OCI-M1 (cell line): Measurements from ENCODE around the gene MRPL4.

Experiments used
- DNase-seq: peaks from one replicate; lab custom pipeline; 2025; lab: John Stamatoyannopoulos, UW

MRPL4 gene

GRCh38 chr19:10289167-10289835 is 37.3 kb downstream of the MRPL4 start:
- peak; percentile 100 for DNase-seq

DNA sequence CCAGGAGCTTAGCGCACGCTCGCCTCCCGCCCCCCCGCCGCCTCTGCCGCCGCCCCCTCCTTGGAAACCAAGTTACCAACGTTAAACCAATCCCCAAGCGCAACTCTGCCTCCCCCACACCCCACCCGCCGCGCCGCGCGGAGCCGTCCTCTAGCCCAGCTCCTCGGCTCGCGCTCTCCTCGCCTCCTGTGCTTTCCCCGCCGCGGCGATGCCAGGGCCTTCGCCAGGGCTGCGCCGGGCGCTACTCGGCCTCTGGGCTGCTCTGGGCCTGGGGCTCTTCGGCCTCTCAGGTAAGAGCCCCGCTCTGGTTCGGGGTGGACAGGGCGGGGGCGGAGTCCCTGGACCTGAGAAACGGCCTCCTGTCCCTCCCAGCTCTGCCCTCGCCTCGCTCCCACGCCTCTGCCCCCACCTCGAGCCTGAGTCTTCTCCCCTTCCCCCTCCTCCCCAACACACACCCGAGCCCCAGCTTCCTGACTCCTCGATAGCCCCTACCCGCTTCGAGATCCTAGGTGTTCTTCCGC is 37.9 kb downstream of the MRPL4 start, which contains the start of gene ICAM5:
ICAM5 (plus strand) TSS at position 117 of the 521 bp plus-strand sequence; CDS start at position 209, 92 bp downstream.
- DNase-seq, result peak; percentile 97

GRCh38 chr19:10290357-10290875 is 38.4 kb downstream of the MRPL4 start:
- peak; percentile 92 for DNase-seq

GRCh38 chr19:10290876-10291553 is 39.0 kb downstream of the MRPL4 start:
- peak; percentile 97 for DNase-seq

DNA sequence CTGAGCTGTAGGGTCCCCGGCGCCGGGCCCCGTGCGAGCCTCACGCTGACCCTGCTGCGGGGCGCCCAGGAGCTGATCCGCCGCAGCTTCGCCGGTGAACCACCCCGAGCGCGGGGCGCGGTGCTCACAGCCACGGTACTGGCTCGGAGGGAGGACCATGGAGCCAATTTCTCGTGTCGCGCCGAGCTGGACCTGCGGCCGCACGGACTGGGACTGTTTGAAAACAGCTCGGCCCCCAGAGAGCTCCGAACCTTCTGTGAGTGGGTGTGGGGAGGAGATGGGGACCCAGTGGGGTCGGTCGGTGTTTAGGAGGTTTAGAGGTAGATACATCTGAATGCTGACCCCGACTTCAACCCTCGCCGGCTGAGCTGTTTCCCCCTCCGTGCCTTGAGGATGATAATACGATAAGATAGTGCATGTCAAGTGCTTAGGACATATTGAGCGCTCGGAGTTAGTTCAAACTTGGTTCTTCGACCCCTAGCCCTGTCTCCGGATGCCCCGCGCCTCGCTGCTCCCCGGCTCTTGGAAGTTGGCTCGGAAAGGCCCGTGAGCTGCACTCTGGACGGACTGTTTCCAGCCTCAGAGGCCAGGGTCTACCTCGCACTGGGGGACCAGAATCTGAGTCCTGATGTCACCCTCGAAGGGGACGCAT is 39.7 kb downstream of the MRPL4 start:
- peak; percentile 83 for DNase-seq

GRCh38 chr19:10292206-10292788 is 40.3 kb downstream of the MRPL4 start:
- peak; percentile 92 for DNase-seq

DNA sequence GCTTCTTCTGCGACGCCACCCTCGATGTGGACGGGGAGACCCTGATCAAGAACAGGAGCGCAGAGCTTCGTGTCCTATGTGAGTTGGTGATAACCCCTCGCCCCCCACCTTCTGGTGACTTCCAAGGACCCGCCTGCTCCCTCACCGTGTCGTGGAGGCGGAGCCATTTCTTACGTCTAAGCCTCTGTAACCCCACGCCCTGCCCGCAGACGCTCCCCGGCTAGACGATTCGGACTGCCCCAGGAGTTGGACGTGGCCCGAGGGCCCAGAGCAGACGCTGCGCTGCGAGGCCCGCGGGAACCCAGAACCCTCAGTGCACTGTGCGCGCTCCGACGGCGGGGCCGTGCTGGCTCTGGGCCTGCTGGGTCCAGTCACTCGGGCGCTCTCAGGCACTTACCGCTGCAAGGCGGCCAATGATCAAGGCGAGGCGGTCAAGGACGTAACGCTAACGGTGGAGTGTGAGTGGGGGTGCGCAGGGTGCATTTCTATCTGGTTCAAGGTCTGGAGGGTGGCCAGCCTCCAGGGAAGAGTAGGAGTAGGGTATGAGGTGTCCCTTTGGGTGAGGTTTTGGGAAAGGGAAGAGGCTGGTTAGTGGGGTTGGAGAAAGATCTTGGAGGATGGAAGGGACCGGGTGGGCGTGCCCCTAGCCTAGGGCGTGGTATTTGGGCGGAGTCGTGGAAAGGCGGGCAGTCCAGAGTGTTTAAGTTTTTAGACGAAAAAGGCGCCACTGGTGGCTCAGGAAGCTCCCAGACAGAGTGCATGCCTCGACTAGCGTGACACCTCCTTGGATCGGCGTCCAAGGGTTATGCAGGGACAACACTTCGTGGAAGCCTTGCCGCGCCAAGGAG is 41.0 kb downstream of the MRPL4 start:
- DNase-seq, result no peak

GRCh38 chr19:10293637-10294367 is 41.8 kb downstream of the MRPL4 start:
- DNase-seq, result no peak

- no peak for DNase-seq
Observed at GRCh38 chr19:10294368-10294697, 42.3 kb downstream of the MRPL4 start.

GRCh38 chr19:10295305-10295846 is 43.4 kb downstream of the MRPL4 start:
- no peak for DNase-seq

GRCh38 chr19:10295847-10296591 is 44.0 kb downstream of the MRPL4 start:
- DNase-seq, result no peak

DNA sequence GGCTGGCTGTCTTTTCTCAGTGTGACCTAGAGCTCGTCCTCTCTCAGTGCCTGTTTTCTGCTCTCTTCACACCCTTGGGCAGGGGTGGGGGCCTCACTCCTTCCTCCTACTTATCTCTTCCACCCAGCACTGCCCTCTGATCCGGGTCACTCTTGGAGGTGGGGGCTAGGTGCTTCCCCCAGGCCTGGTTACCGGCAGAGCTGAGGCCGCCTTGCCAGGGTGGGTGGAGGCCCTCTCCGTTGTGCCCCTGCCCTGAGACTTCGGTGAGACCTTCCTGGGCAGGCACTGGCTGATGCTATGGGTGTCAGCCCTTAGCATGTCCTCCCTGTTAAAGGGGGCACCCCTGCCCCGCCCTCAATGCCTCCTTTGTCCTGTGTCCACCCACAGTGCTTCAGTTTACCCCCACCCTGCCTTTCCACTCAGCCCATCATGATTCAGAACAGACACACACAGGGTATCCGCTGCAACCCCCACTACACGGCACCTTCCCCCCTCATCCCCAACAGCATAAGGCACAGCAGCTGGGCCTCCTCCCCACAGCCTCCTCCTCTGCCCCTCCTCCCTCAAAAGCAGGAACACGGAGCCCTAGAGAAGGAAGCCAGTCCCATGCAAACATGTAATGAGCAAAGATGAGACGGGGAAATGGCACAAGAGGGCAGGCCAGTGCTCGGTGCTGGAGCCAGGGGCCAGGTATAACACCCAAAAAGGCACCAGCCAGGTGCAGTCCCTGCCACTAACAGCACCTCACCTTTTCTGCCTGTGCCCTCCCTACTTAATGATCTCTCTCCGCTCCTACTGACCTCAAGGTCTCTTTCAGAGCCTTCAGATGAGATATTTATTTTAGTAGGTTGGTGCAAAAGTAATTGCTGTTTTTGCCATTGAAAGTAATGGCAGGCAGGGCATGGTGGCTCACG is 47.8 kb downstream of the MRPL4 start:
- DNase-seq, result peak; percentile 100

DNA sequence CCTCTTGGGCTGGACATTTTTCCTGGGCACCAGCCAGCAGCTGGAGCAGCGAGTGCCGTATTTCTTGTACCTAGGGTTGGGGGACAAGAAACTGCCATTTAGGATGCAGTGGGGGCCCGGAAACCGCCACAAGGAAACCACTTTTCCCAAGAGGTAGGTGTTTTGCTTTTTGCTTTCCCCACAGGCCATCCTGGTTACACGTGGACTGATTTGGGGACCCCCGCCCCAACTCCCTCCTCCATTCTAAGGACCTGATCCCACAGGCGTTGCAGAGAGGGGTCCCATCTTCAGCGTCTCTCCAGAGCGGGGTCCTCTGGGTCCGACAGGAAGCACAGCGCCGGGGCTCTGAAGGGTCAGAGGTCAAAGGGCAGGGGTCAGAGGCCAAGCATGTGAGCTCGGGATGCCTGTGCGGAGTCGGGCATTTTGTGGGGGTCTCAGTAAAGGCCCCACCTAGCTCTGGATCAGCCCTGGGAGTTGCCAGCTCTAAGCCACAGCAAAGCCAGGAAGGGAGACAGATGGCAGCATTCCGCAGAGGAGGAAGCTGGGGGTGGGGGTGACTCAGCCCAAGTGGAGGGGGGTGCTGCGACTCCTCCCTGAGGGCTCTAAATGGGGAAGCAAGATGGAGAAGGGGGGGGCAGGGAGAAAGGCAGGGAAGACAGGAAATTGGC is 53.3 kb downstream of the MRPL4 start:
- DNase-seq, result no peak

DNA sequence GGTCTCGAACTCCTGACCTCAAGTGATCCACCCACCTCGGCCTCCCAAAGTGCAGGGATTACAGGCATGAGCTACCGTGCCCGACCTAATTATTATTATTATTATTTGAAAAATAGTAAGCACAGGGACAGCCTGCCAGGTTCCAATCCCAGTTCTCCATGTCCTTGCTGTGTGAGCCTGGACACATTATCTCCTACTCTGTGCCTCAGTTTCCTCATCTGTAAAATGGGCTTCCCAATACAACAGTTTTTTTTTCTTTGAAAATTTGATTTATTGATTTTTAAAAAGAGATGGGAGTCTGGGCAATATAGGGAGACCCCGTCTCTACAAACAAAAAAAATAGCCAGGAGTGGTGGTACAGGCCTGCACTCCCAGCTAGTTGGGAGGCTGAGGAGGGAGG is 54.3 kb downstream of the MRPL4 start:
- no peak for DNase-seq

DNA sequence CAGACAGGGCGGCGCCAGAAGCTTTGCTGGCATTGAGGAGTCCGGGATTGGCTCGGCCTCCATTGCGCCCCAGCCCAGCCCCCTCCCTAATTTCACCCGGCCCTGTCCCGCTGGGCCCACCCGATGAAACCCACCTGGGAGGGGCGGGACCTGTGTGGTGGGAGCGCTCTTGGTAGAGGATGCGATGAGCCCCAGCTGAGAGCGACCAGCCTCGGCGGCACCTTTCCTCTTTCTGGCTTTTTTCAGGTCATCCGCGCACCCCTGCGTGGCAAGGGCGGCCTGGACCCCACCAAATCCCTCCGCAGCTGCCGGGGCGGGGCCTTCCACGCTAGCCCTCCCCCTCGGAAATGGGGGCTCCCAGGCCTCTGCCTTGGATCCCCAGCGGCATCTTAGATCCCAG is 57.4 kb downstream of the MRPL4 start, which contains the start of gene ZGLP1:
ZGLP1 (minus strand) TSS at position 393 of the 400 bp plus-strand sequence.
- DNase-seq, result no peak
